Ovary (tissue), 3 donors: ENCODE results near the gene TLDC2.

Source experiments
- EP300 ChIP-seq: sonication (generic); formaldehyde crosslinking; IDR thresholded peaks from one replicate; pipeline ENCODE4 v1.6.1; 2017; ENCODE audit warnings: antibody characterized with exemption
- POLR2A ChIP-seq: fragments of 450-650 bp; IDR thresholded peaks from one replicate; pipeline ENCODE4 v1.6.1; 2017; ENCODE audit warnings: antibody characterized with exemption, mild to moderate bottlenecking, moderate library complexity
- TF ChIP-seq, protein P1 (sequence below), 3 donors: fragments of 450-650 bp in 2 of 3; fragments of 200-600 bp in 1 of 3; IDR thresholded peaks; one replicate each; pipeline versions ENCODE4 v1.5.1 to v1.8.0; 2016 to 2022; ENCODE audit warnings: antibody characterized with exemption in 3 of 3, mild to moderate bottlenecking in 1 of 3
- donor health status: DM: no; HTN: no; CAD: no.

DNA sequence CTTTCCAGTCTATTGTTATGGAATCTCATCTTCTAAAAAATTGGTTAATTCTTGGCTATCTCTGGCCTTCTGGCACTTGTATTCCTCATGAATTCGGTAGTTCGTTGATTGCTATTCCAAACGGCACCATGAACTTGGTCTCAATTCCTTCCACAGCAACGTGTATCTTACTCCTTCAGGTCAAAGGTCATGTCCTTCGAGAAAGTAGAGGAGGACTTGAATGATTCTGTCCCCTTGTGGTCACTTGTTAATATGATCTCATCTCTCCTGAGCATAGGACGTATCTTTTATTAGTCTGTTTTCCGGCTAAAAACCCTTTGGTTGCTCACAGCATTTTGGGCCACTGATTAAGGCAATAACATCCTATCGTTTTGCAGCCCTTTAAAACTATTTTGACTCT is 9.4 kb downstream of the TLDC2 start:
- TF ChIP-seq POLR2A (no peak), EP300 (no peak)
- TF ChIP-seq, protein P1, sequence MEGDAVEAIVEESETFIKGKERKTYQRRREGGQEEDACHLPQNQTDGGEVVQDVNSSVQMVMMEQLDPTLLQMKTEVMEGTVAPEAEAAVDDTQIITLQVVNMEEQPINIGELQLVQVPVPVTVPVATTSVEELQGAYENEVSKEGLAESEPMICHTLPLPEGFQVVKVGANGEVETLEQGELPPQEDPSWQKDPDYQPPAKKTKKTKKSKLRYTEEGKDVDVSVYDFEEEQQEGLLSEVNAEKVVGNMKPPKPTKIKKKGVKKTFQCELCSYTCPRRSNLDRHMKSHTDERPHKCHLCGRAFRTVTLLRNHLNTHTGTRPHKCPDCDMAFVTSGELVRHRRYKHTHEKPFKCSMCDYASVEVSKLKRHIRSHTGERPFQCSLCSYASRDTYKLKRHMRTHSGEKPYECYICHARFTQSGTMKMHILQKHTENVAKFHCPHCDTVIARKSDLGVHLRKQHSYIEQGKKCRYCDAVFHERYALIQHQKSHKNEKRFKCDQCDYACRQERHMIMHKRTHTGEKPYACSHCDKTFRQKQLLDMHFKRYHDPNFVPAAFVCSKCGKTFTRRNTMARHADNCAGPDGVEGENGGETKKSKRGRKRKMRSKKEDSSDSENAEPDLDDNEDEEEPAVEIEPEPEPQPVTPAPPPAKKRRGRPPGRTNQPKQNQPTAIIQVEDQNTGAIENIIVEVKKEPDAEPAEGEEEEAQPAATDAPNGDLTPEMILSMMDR (IDR thresholded peaks at IDR 0.05): no peak
